AG09319 (cell line): ENCODE measurements around the gene IL16.

Experiments
- DNase-seq: peaks from one replicate; pipeline ENCODE4 v3.0.0-alpha.2; 2010; ENCODE audit warnings: low read depth; ENCODE audit errors: extremely low read depth
- CTCF ChIP-seq: IDR thresholded peaks from 2 replicates; pipeline ENCODE4 v1.5.1; 2011; ENCODE audit warnings: low read depth, mild to moderate bottlenecking, inconsistent platforms, low read length, moderate library complexity

Gene IL16

GRCh38 chr15:81209635-81210034 lies 13.0 kb downstream of the IL16 start:
- DNase-seq, result no peak
- TF ChIP-seq CTCF, result no peak

- TF ChIP-seq CTCF, result no peak
- DNase-seq, result no peak
Observed at GRCh38 chr15:81211376-81211775, 14.7 kb downstream of the IL16 start.

- no peak for DNase-seq
- TF ChIP-seq CTCF, result no peak
Observed at GRCh38 chr15:81213982-81214381, 17.3 kb downstream of the IL16 start.

DNA sequence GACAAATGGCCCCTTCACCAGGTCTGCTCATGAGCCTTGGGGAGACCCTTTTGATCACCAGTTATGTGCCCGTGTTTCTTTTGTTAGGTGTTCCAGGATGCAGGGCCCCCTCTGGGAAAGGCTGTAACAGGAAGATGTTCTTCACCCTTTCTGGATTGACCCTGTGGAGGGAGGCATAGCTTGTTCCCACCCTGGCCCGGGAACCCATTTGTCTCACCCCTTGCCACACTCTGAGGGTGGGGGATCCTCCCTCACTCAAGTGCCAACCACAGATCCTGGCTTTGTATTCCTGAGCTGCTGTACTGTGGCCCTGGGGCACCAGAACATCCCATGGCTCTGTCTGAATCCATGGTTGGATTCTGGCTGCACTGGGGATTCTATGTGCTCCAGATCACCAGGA lies 18.9 kb downstream of the IL16 start:
- no peak for TF ChIP-seq CTCF
- no peak for DNase-seq

- TF ChIP-seq CTCF, result no peak
- DNase-seq, result no peak
Observed at GRCh38 chr15:81215983-81216382, 19.3 kb downstream of the IL16 start.

DNA sequence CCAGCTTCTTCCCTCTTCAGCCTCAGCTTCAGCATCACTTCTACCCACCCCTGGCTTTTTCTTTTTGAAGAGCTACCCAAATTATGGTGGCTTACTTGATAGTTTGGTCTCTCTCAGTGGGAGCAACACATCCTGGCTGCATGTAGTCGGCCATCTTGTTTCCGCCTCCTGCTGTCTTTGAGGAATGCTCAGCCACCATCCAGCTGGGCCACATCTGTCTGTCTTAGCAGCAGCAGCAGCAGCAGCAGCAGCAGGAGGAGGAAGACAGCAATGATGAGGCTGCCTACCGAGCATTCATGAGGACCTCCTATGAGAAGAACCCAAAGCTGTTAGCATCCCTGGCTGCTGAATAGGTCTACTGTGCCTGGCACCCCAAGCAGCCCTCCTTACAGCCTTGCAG lies 19.7 kb downstream of the IL16 start:
- TF ChIP-seq CTCF, result no peak
- DNase-seq, result no peak

- DNase-seq, result peak; percentile 47
- no peak for TF ChIP-seq CTCF
Observed at GRCh38 chr15:81221449-81221848, 24.8 kb downstream of the IL16 start.
